ENCODE results near the gene MSMP. TPM values are rescaled to one million over a fixed set of nuclear protein-coding genes. Genes with fewer than 3 reads are reported as not detected.

MSMP gene
- total RNA-seq, 4 donors from 2014 or later = not detected

GRCh38 chr9:35763181-35763580, 9.1 kb upstream of the MSMP start:
- Histone ChIP-seq H3K27ac (no peak overlapping the region), H3K27me3 (no peaks in the 10 kb centered on the region), H3K4me1 (peaks cover 0 to 33% (median 9%) of the 10 kb centered on the region in 4 donors), H3K4me3 (no peak overlapping the region), H3K36me3 (no peaks in the 10 kb centered on the region), H3K9me3 (no peaks in the 10 kb centered on the region)
- in situ Hi-C loops (cut with MboI; ENCODE audit: low pct_ligation_motif_present in 1 of 4, low pct_unique_long_range_greater_than_20kb in 1 of 4, low sequenced_read_pairs in 3 of 4) (no loop called here), intact Hi-C loops (cut with DNase I; ENCODE audit: low total_unique reads) (no loop called here)
- no peak for DNase-seq
- no peak for TF ChIP-seq POLR2AphosphoS5 (IDR thresholded peaks at IDR 0.05)
- TF ChIP-seq, protein P1, sequence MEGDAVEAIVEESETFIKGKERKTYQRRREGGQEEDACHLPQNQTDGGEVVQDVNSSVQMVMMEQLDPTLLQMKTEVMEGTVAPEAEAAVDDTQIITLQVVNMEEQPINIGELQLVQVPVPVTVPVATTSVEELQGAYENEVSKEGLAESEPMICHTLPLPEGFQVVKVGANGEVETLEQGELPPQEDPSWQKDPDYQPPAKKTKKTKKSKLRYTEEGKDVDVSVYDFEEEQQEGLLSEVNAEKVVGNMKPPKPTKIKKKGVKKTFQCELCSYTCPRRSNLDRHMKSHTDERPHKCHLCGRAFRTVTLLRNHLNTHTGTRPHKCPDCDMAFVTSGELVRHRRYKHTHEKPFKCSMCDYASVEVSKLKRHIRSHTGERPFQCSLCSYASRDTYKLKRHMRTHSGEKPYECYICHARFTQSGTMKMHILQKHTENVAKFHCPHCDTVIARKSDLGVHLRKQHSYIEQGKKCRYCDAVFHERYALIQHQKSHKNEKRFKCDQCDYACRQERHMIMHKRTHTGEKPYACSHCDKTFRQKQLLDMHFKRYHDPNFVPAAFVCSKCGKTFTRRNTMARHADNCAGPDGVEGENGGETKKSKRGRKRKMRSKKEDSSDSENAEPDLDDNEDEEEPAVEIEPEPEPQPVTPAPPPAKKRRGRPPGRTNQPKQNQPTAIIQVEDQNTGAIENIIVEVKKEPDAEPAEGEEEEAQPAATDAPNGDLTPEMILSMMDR (IDR thresholded peaks at IDR 0.05) = no peak
- no peak for TF ChIP-seq POLR2A (IDR thresholded peaks at IDR 0.05)
- TF ChIP-seq EP300 (IDR thresholded peaks at IDR 0.05; ENCODE audit: low read depth) = no peak
- WGBS, 2 donors (ENCODE audit: low coverage in 1 of 2) = 85 to 92% methylated on average over 2 of the region's 2 CpGs

GRCh38 chr9:35760651-35761050, 6.6 kb upstream of the MSMP start:
- no peak overlapping the region for H3K4me3 ChIP-seq
- peak overlapping the region in 3 of 4 donors; percentile 18 to 32 (median 28) for H3K27ac ChIP-seq
- in situ Hi-C loops (cut with MboI; ENCODE audit: low pct_ligation_motif_present in 1 of 4, low pct_unique_long_range_greater_than_20kb in 1 of 4, low sequenced_read_pairs in 3 of 4) (no loop called here), intact Hi-C loops (cut with DNase I; ENCODE audit: low total_unique reads) (no loop called here)
- H3K36me3 ChIP-seq = no peaks in the 10 kb centered on the region
- H3K4me1 ChIP-seq = peaks cover 11 to 48% (median 16%) of the 10 kb centered on the region in 4 donors
- H3K9me3 ChIP-seq = no peaks in the 10 kb centered on the region
- 53 to 100% methylated on average over 1 to 2 of the region's 2 CpGs for WGBS, 2 donors (ENCODE audit: low coverage in 1 of 2)
- no peak for DNase-seq
- no peak for TF ChIP-seq EP300 (IDR thresholded peaks at IDR 0.05; ENCODE audit: low read depth)
- TF ChIP-seq POLR2AphosphoS5 (IDR thresholded peaks at IDR 0.05) = no peak
- TF ChIP-seq POLR2A (IDR thresholded peaks at IDR 0.05) = no peak
- TF ChIP-seq, protein P1 (IDR thresholded peaks at IDR 0.05) = no peak
- H3K27me3 ChIP-seq = no peaks in the 10 kb centered on the region

- Histone ChIP-seq H3K4me1 (peaks cover 11 to 48% (median 16%) of the 10 kb centered on the region in 4 donors), H3K36me3 (no peaks in the 10 kb centered on the region), H3K27me3 (no peaks in the 10 kb centered on the region), H3K9me3 (no peaks in the 10 kb centered on the region), H3K4me3 (no peak overlapping the region), H3K27ac (peak overlapping the region in 1 of 4 donors; percentile 18)
- TF ChIP-seq EP300 (IDR thresholded peaks at IDR 0.05; ENCODE audit: low read depth) = no peak
- WGBS, 2 donors (ENCODE audit: low coverage in 1 of 2) = 97 to 100% methylated on average over 4 of the region's 4 CpGs
- DNase-seq = no peak
- in situ Hi-C loops (cut with MboI; ENCODE audit: low pct_ligation_motif_present in 1 of 4, low pct_unique_long_range_greater_than_20kb in 1 of 4, low sequenced_read_pairs in 3 of 4) (no loop called here), intact Hi-C loops (cut with DNase I; ENCODE audit: low total_unique reads) (no loop called here)
Observed at GRCh38 chr9:35759795-35760194, 5.7 kb upstream of the MSMP start.

DNA sequence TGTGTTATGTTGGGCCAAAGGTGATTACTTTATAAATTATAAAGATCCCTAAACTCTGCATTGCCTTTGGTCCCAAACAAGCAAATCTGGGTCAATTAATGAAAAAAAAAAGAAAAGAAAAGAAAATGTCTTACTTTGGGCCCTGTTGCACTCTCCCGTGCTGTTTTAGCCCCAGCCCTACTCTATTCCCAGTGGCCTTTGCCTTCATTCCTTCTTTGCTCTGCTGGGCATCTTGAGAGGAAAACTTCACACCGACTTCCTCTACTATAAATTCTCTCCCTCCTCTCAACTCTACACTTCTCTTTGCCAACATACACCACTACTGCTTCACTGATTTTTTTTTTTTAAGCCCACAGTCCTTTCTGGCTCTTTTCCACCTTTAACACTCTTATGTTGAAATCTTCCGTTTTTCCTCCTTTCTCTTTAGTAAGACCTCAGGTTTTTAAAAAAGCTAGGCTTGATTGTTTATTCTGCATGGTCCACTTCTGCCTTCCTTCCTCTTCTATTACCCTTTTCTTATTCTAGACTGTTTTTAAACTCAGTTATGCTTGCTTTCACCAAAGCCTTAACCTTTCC, 4.5 kb upstream of the MSMP start:
- WGBS, 2 donors (ENCODE audit: low coverage in 1 of 2) = 25 to 58% methylated on average over 3 of the region's 3 CpGs
- in situ Hi-C loops (cut with MboI; ENCODE audit: low pct_ligation_motif_present in 1 of 4, low pct_unique_long_range_greater_than_20kb in 1 of 4, low sequenced_read_pairs in 3 of 4) = no loop called here
- no peaks in the 10 kb centered on the region for H3K9me3 ChIP-seq

More for the DNA sequence above, 4.5 kb upstream of the MSMP start:
- peaks cover 11 to 48% (median 16%) of the 10 kb centered on the region in 4 donors for H3K4me1 ChIP-seq
- peak overlapping the region; percentile 91 to 97 (median 93) for H3K27ac ChIP-seq
- no peak overlapping the region for H3K4me3 ChIP-seq
- no peaks in the 10 kb centered on the region for H3K27me3 ChIP-seq
- intact Hi-C loops (cut with DNase I; ENCODE audit: low total_unique reads) = no loop called here
- TF ChIP-seq EP300 (IDR thresholded peaks at IDR 0.05; ENCODE audit: low read depth) (no peak), POLR2A (IDR thresholded peaks at IDR 0.05) (no peak), POLR2AphosphoS5 (IDR thresholded peaks at IDR 0.05) (no peak)
- TF ChIP-seq, protein P1 (IDR thresholded peaks at IDR 0.05) = no peak
- H3K36me3 ChIP-seq = peaks cover 0 to 4% (median 1%) of the 10 kb centered on the region in 4 donors
- DNase-seq = no peak
